H9 (cell line): ENCODE data around the gene CCDC85B. TPM values are rescaled to one million over a fixed set of nuclear protein-coding genes. Genes with fewer than 3 reads are reported as not detected.

Source experiments
- DNase-seq: peaks from one replicate; pipeline ENCODE4 v3.0.0-alpha.2; 2017
- H2AFZ ChIP-seq: one replicate; pipeline ENCODE4 v1.6.1; 2013; ENCODE audit warnings: mild to moderate bottlenecking, low read length, control low read depth, moderate library complexity
- H2AK5ac ChIP-seq: 2 replicates; pipeline ENCODE4 v1.6.1; 2013; ENCODE audit warnings: low read length, control low read depth, mixed read lengths; ENCODE audit not compliant: insufficient read length
- H2BK120ac ChIP-seq: one replicate; pipeline ENCODE4 v1.6.1; 2013; ENCODE audit warnings: low read depth, mild to moderate bottlenecking, low read length, control low read depth, inconsistent platforms; ENCODE audit not compliant: poor library complexity, severe bottlenecking
- H2BK12ac ChIP-seq: 2 replicates; pipeline ENCODE4 v1.6.1; 2013; ENCODE audit warnings: low read length, control low read depth, mixed read lengths, low read depth; ENCODE audit not compliant: insufficient read length
- H2BK15ac ChIP-seq: 2 replicates; pipeline ENCODE4 v1.6.1; 2013; ENCODE audit warnings: low read depth, low read length, control low read depth
- H2BK20ac ChIP-seq: one replicate; pipeline ENCODE4 v1.6.1; 2013; ENCODE audit warnings: low read depth, mild to moderate bottlenecking, low read length, control low read depth, inconsistent platforms; ENCODE audit not compliant: poor library complexity, severe bottlenecking
- H2BK5ac ChIP-seq: 2 replicates; pipeline ENCODE4 v1.6.1; 2013; ENCODE audit warnings: low read length, control low read depth, mixed read lengths; ENCODE audit not compliant: insufficient read length
- H3K14ac ChIP-seq: 2 replicates; pipeline ENCODE4 v1.6.1; 2013; ENCODE audit warnings: low read length, control low read depth; ENCODE audit not compliant: insufficient read depth
- H3K18ac ChIP-seq: 2 replicates; pipeline ENCODE4 v1.6.1; 2013; ENCODE audit warnings: low read depth, mild to moderate bottlenecking, mixed read lengths, low read length, control low read depth; ENCODE audit not compliant: insufficient read length
- H3K23ac ChIP-seq: 2 replicates; pipeline ENCODE4 v1.6.1; 2013; ENCODE audit warnings: low read length, control low read depth, mixed read lengths, low read depth; ENCODE audit not compliant: insufficient read length
- H3K23me2 ChIP-seq: 2 replicates; pipeline ENCODE4 v1.6.1; 2013; ENCODE audit warnings: low read depth, mild to moderate bottlenecking, mixed read lengths, low read length, control low read depth; ENCODE audit not compliant: insufficient read length, poor library complexity, severe bottlenecking
- H3K27ac ChIP-seq: 2 replicates; pipeline ENCODE4 v1.5.1; 2013; ENCODE audit warnings: low read length, control low read depth, mixed read lengths, low read depth; ENCODE audit not compliant: insufficient read length
- H3K27me3 ChIP-seq: 2 replicates; pipeline ENCODE4 v1.6.1; 2013; ENCODE audit warnings: low read length, control low read depth, inconsistent platforms; ENCODE audit not compliant: insufficient read depth
- H3K4ac ChIP-seq: 2 replicates; pipeline ENCODE4 v1.6.1; 2013; ENCODE audit warnings: low read depth, mild to moderate bottlenecking, control low read depth, inconsistent platforms, low read length, moderate library complexity
- H3K4me1 ChIP-seq: 2 replicates; pipeline ENCODE4 v1.6.1; 2013; ENCODE audit warnings: low read length, control low read depth, inconsistent platforms; ENCODE audit not compliant: insufficient read depth
- H3K4me2 ChIP-seq: 2 replicates; pipeline ENCODE4 v1.6.1; 2013; ENCODE audit warnings: low read length, control low read depth, mixed read lengths; ENCODE audit not compliant: insufficient read length, insufficient read depth
- H3K56ac ChIP-seq: 2 replicates; pipeline ENCODE4 v1.6.1; 2013; ENCODE audit warnings: low read depth, mild to moderate bottlenecking, mixed read lengths, low read length, control low read depth; ENCODE audit not compliant: insufficient read length
- H3K79me1 ChIP-seq: 2 replicates; pipeline ENCODE4 v1.6.1; 2013; ENCODE audit warnings: low read depth, mild to moderate bottlenecking, moderate library complexity, low read length, control low read depth, inconsistent platforms; ENCODE audit not compliant: insufficient read depth, poor library complexity, severe bottlenecking
- H3K79me2 ChIP-seq: 2 replicates; pipeline ENCODE4 v1.6.1; 2013; ENCODE audit warnings: low read length, control low read depth, inconsistent platforms; ENCODE audit not compliant: insufficient read depth
- H3K9ac ChIP-seq: 2 replicates; pipeline ENCODE4 v1.6.1; 2013; ENCODE audit warnings: low read length, control low read depth, mixed read lengths; ENCODE audit not compliant: insufficient read length; ENCODE audit errors: extremely low read depth
- H3K9me3 ChIP-seq: one replicate; pipeline ENCODE4 v1.6.1; 2013; ENCODE audit warnings: low read depth, low read length, inconsistent platforms; ENCODE audit not compliant: control insufficient read depth
- H3T11ph ChIP-seq: one replicate; pipeline ENCODE4 v1.6.1; 2013; ENCODE audit warnings: mild to moderate bottlenecking, low read length, control low read depth, inconsistent platforms
- H4K20me1 ChIP-seq: one replicate; pipeline ENCODE4 v1.6.1; 2013; ENCODE audit not compliant: control insufficient read depth, insufficient read length, insufficient read depth
- H4K5ac ChIP-seq: 2 replicates; pipeline ENCODE4 v1.6.1; 2013; ENCODE audit warnings: low read depth, mild to moderate bottlenecking, mixed read lengths, low read length, control low read depth; ENCODE audit not compliant: insufficient read length
- H4K8ac ChIP-seq: replicated peaks from 2 replicates; pipeline ENCODE4 v1.6.1; 2013; ENCODE audit warnings: low read length, control low read depth, mixed read lengths, low read depth; ENCODE audit not compliant: insufficient read length
- H4K91ac ChIP-seq: 2 replicates; pipeline ENCODE4 v1.6.1; 2013; ENCODE audit warnings: low read depth, mild to moderate bottlenecking, moderate library complexity, mixed read lengths, low read length, control low read depth; ENCODE audit not compliant: insufficient read length
- H3K27ac Mint-ChIP-seq, 3 experiments: 2 replicates in 2 of 3; 3 replicates in 1 of 3; pipeline ENCODE4 v1.8.0; 2020 to 2021; ENCODE audit warnings: mixed read lengths in 3 of 3, mild to moderate bottlenecking in 1 of 3, moderate library complexity in 1 of 3
- H3K27me3 Mint-ChIP-seq: 2 replicates; pipeline ENCODE4 v1.8.0; 2021; ENCODE audit warnings: low read depth, mild to moderate bottlenecking, moderate library complexity, mixed read lengths
- H3K36me3 Mint-ChIP-seq, 3 experiments: 2 replicates in 2 of 3; 3 replicates in 1 of 3; pipeline ENCODE4 v1.8.0; 2020 to 2021; ENCODE audit warnings: low read depth in 3 of 3, mixed read lengths in 3 of 3; ENCODE audit not compliant: insufficient read depth in 1 of 3
- H3K4me1 Mint-ChIP-seq, 2 experiments: 2 replicates each; pipeline ENCODE4 v1.8.0; 2020; ENCODE audit warnings: mixed read lengths in 2 of 2
- H3K4me3 Mint-ChIP-seq, 2 experiments: 2 replicates in 1 of 2; 3 replicates in 1 of 2; pipeline ENCODE4 v1.8.0; 2020 to 2021; ENCODE audit warnings: mild to moderate bottlenecking in 2 of 2, mixed read lengths in 2 of 2, moderate library complexity in 1 of 2
- H3K9me3 Mint-ChIP-seq, 2 experiments: 2 replicates in 1 of 2; 3 replicates in 1 of 2; pipeline ENCODE4 v1.8.0; 2020; ENCODE audit warnings: mild to moderate bottlenecking in 2 of 2, mixed read lengths in 2 of 2, moderate library complexity in 1 of 2
- whole genome bisulfite sequencing: extraction: QIAGEN DNeasy Blood & Tissue Kit; methylation state at CpG from one replicate; pipeline ENCODE4 v1.1.7; 2013; ENCODE audit warnings: missing lambda C conversion rate, low lambda C conversion rate, mixed read lengths; ENCODE audit not compliant: insufficient read length; ENCODE audit errors: extremely low coverage; 5-methylcytosine and 5-hydroxymethylcytosine counted together
- total RNA-seq: library from RNA; stranded (reverse); gene quantifications from 2 replicates; pipeline ENCODE4 v1.2.1, GENCODE V29; 2021
- TF ChIP-seq, protein P1 (sequence below): fragments of 200-600 bp; sonication (generic); conservative IDR thresholded peaks from 3 replicates; pipeline ENCODE4 v1.8.0; 2021; ENCODE audit warnings: antibody characterized with exemption, mild to moderate bottlenecking

The CCDC85B gene
- total RNA-seq, 1 experiment from 2014 or later = 23.3 TPM

DNA sequence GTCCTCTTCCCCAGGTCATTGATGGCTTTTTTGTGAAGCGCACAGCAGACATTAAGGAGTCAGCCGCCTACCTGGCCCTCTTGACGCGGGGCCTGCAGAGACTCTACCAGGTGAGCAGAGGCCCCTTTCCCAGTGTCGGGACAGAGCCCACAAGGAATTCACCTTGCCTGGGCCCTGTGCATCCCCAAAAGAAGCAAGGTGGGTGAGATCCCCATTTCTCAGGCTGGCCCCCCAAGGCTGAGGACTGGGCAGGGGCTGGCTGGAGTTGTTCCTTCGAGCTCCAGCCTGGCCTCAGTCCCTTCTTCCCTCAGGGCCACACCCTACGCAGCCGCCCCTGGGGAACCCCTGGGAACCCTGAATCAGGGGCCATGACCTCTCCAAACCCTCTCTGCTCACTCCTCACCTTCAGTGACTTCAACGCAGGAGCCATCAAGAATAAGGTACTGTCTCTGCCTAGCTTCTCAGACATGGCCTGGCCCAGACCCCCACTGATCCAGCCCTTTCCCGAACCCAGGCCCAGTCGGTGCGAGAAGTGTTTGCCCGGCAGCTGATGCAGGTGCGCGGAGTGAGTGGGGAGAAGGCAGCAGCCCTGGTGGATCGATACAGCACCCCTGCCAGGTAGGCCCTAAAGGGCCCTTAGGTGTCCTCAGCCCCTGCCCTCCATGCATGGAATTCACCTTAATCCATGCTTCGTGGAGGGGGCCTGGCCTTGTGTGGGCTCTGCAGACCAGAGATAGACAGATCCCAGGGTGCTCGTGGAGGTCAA, 25.6 kb upstream of the CCDC85B start:
- Histone ChIP-seq H2AFZ (no peak overlapping the region), H3K79me2 (no peaks in the 10 kb centered on the region), H3K4me2 (no peak overlapping the region), H3K9me3 (no peaks in the 10 kb centered on the region), H3K79me1 (no peaks in the 10 kb centered on the region), H4K20me1 (no peaks in the 10 kb centered on the region), H2BK120ac (no peak overlapping the region), H3K27ac (no peak overlapping the region), H3K18ac (no peak overlapping the region), H3T11ph (no peak overlapping the region), H3K9ac (no peak overlapping the region), H4K8ac (no peak overlapping the region), H3K14ac (no peak overlapping the region), H3K23ac (no peak overlapping the region), H4K5ac (no peak overlapping the region), H3K4me1 (no peaks in the 10 kb centered on the region), H2BK12ac (no peak overlapping the region), H3K56ac (no peak overlapping the region), H2BK15ac (no peak overlapping the region), H2BK20ac (no peak overlapping the region), H2BK5ac (no peak overlapping the region), H3K4ac (no peak overlapping the region), H2AK5ac (no peak overlapping the region), H3K23me2 (peaks cover 7% of the 10 kb centered on the region), H4K91ac (no peak overlapping the region), H3K27me3 (no peaks in the 10 kb centered on the region; the same call in 1 of the 2 replicates)
- H3K4me1 Mint-ChIP-seq = peaks cover 21 to 22% of the 10 kb centered on the region in 2 experiments
- DNase-seq = no peak
- peaks cover 4% of the 10 kb centered on the region for H3K27me3 Mint-ChIP-seq
- no peak overlapping the region for H3K27ac Mint-ChIP-seq
- peaks cover 0 to 3% of the 10 kb centered on the region in 2 experiments; a peak in 1 of 5 replicates for H3K9me3 Mint-ChIP-seq
- H3K36me3 Mint-ChIP-seq = peaks cover 24 to 41% (median 40%) of the 10 kb centered on the region in 3 experiments; a peak in 6 of 7 replicates
- H3K4me3 Mint-ChIP-seq = no peak overlapping the region; a peak in 1 of 5 replicates
- WGBS = no CpG with 5 or more reads among the region's 18 CpGs
- TF ChIP-seq, protein P1, sequence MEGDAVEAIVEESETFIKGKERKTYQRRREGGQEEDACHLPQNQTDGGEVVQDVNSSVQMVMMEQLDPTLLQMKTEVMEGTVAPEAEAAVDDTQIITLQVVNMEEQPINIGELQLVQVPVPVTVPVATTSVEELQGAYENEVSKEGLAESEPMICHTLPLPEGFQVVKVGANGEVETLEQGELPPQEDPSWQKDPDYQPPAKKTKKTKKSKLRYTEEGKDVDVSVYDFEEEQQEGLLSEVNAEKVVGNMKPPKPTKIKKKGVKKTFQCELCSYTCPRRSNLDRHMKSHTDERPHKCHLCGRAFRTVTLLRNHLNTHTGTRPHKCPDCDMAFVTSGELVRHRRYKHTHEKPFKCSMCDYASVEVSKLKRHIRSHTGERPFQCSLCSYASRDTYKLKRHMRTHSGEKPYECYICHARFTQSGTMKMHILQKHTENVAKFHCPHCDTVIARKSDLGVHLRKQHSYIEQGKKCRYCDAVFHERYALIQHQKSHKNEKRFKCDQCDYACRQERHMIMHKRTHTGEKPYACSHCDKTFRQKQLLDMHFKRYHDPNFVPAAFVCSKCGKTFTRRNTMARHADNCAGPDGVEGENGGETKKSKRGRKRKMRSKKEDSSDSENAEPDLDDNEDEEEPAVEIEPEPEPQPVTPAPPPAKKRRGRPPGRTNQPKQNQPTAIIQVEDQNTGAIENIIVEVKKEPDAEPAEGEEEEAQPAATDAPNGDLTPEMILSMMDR = no peak
